GM18519 (cell line): ENCODE results near the gene MIEF1.

Source experiments
- ATAC-seq: cut with Tn5 transposase; IDR thresholded peaks from one replicate; pipeline ENCODE4 v1.9.1; 2021; ENCODE audit warnings: mild to moderate bottlenecking, moderate library complexity; ENCODE audit not compliant: unreplicated experiment, low FRiP score

The MIEF1 gene

GRCh38 chr22:39527481-39527961 is 25.4 kb downstream of the MIEF1 start:
- ATAC-seq = no peak

- no peak for ATAC-seq
Observed at GRCh38 chr22:39528080-39528661, 26.1 kb downstream of the MIEF1 start.

GRCh38 chr22:39528681-39529486 is 26.8 kb downstream of the MIEF1 start:
- ATAC-seq = no peak

GRCh38 chr22:39529487-39529851 is 27.4 kb downstream of the MIEF1 start:
- no peak for ATAC-seq

- ATAC-seq = no peak
Observed at GRCh38 chr22:39530116-39530515, 28.0 kb downstream of the MIEF1 start.

- no peak for ATAC-seq
Observed at GRCh38 chr22:39530692-39531331, 28.7 kb downstream of the MIEF1 start.

- peak; percentile 56 for ATAC-seq
Observed at GRCh38 chr22:39532215-39533073, 30.4 kb downstream of the MIEF1 start, which contains the start of gene RPS19BP1. TSS of gene RPS19BP1 (minus strand) at chr22:39532748. CDS start at chr22:39532738, 10 bp downstream.

- ATAC-seq = no peak
Observed at GRCh38 chr22:39534092-39534506, 32.0 kb downstream of the MIEF1 start.

- no peak for ATAC-seq
Observed at GRCh38 chr22:39534591-39535356, 32.7 kb downstream of the MIEF1 start.

GRCh38 chr22:39535357-39535725 is 33.3 kb downstream of the MIEF1 start:
- ATAC-seq = no peak

GRCh38 chr22:39535831-39536449 is 33.9 kb downstream of the MIEF1 start:
- no peak for ATAC-seq

- ATAC-seq = no peak
Observed at GRCh38 chr22:39536711-39537110, 34.6 kb downstream of the MIEF1 start.

- no peak for ATAC-seq
Observed at GRCh38 chr22:39537975-39538374, 35.9 kb downstream of the MIEF1 start.

- no peak for ATAC-seq
Observed at GRCh38 chr22:39543095-39543494, 41.0 kb downstream of the MIEF1 start.

- ATAC-seq = no peak
Observed at GRCh38 chr22:39545386-39546365, 43.6 kb downstream of the MIEF1 start.

- ATAC-seq = no peak
Observed at GRCh38 chr22:39546889-39547586, 44.9 kb downstream of the MIEF1 start.

- ATAC-seq = no peak
Observed at GRCh38 chr22:39547587-39547947, 45.5 kb downstream of the MIEF1 start.

GRCh38 chr22:39553429-39553828 is 51.3 kb downstream of the MIEF1 start:
- no peak for ATAC-seq
